GM06990 (cell line): ENCODE measurements around the gene NISCH.
A peak's percentile ranks its signal among the peaks of the same experiment; 100 is the strongest.

ENCODE experiments used
- DNase-seq: peaks from one replicate; pipeline ENCODE4 v3.0.0-alpha.2; 2011; ENCODE audit not compliant: insufficient read length; ENCODE audit errors: extremely low read depth
- H3K27me3 ChIP-seq: replicated peaks from 2 replicates; pipeline ENCODE4 v1.6.0; 2011; ENCODE audit warnings: low read length; ENCODE audit not compliant: control insufficient read depth, insufficient read depth
- H3K36me3 ChIP-seq: 2 replicates; pipeline ENCODE4 v1.5.1; 2011; ENCODE audit warnings: low read length; ENCODE audit not compliant: control insufficient read depth, insufficient read depth
- H3K4me3 ChIP-seq: replicated peaks from 2 replicates; pipeline ENCODE4 v1.5.1; 2011; ENCODE audit warnings: low read depth, mild to moderate bottlenecking, control low read depth, low read length
- CTCF ChIP-seq: IDR thresholded peaks from 2 replicates; pipeline ENCODE4 v1.5.1; 2011; ENCODE audit warnings: low read length, control low read depth, mild to moderate bottlenecking, inconsistent platforms; ENCODE audit not compliant: insufficient read depth, poor library complexity, severe bottlenecking

The NISCH gene

GRCh38 chr3:52415800-52416199 is 39.6 kb upstream of the NISCH start:
- TF ChIP-seq CTCF, result no peak

GRCh38 chr3:52420388-52420787 is 35.0 kb upstream of the NISCH start:
- no peaks in the 10 kb centered on the region for H3K36me3 ChIP-seq
- DNase-seq, result no peak
- no peaks in the 10 kb centered on the region for H3K27me3 ChIP-seq
- no peak overlapping the region for H3K4me3 ChIP-seq
- no peak for TF ChIP-seq CTCF

More at GRCh38 chr3:52415800-52416199, 39.6 kb upstream of the NISCH start:
- no peak overlapping the region for H3K4me3 ChIP-seq
- no peaks in the 10 kb centered on the region for H3K36me3 ChIP-seq
- DNase-seq, result no peak
- H3K27me3 ChIP-seq, result no peaks in the 10 kb centered on the region

- Histone ChIP-seq H3K27me3 (no peaks in the 10 kb centered on the region), H3K36me3 (no peaks in the 10 kb centered on the region), H3K4me3 (no peak overlapping the region)
- DNase-seq, result no peak
- no peak for TF ChIP-seq CTCF
Measured at GRCh38 chr3:52422669-52423068, 32.7 kb upstream of the NISCH start.

GRCh38 chr3:52423173-52423572 is 32.2 kb upstream of the NISCH start:
- H3K36me3 ChIP-seq, result no peaks in the 10 kb centered on the region
- no peaks in the 10 kb centered on the region for H3K27me3 ChIP-seq
- no peak overlapping the region for H3K4me3 ChIP-seq
- no peak for DNase-seq
- TF ChIP-seq CTCF, result no peak

- peak; percentile 69 for TF ChIP-seq CTCF
- H3K4me3 ChIP-seq, result no peak overlapping the region
- H3K36me3 ChIP-seq, result no peaks in the 10 kb centered on the region
- no peak for DNase-seq
- H3K27me3 ChIP-seq, result no peaks in the 10 kb centered on the region; the same call in 1 of the 2 replicates
Measured at GRCh38 chr3:52428151-52429005, 27.0 kb upstream of the NISCH start.

- no peak for DNase-seq
- Histone ChIP-seq H3K4me3 (no peak overlapping the region), H3K27me3 (no peaks in the 10 kb centered on the region; the same call in 1 of the 2 replicates), H3K36me3 (no peaks in the 10 kb centered on the region)
- no peak for TF ChIP-seq CTCF
Measured at GRCh38 chr3:52429031-52429430, 26.4 kb upstream of the NISCH start.
